ENCODE measurements around the gene TNFRSF21. TPM values are rescaled to one million over a fixed set of nuclear protein-coding genes. Genes with fewer than 3 reads are reported as not detected.
A peak's percentile ranks its signal among the peaks of the same experiment; 100 is the strongest.

The TNFRSF21 gene
- total RNA-seq, 1 experiment from 2014 or later: 47.3 TPM

GRCh38 chr6:47240277-47240890, 69.3 kb downstream of the TNFRSF21 start:
- H3K4me3 Mint-ChIP-seq: no peak overlapping the region
- TF ChIP-seq CREB1 (CRISPR knock-in tag; IDR thresholded peaks at IDR 0.05) (no peak), ERG (CRISPR knock-in tag; IDR thresholded peaks at IDR 0.05) (no peak), EMX1 (CRISPR knock-in tag; IDR thresholded peaks at IDR 0.05) (no peak), MXD4 (CRISPR knock-in tag; IDR thresholded peaks at IDR 0.05; ENCODE audit: borderline replicate concordance) (no peak), USF2 (CRISPR knock-in tag; IDR thresholded peaks at IDR 0.05) (no peak), ZBTB43 (CRISPR knock-in tag; IDR thresholded peaks at IDR 0.05) (no peak), CREM (CRISPR knock-in tag; IDR thresholded peaks at IDR 0.05) (no peak), TCF7 (CRISPR knock-in tag; IDR thresholded peaks at IDR 0.05; ENCODE audit: low read depth) (no peak), AFF4 (CRISPR knock-in tag; IDR thresholded peaks at IDR 0.05; ENCODE audit: borderline replicate concordance) (no peak), FOXP1 (CRISPR knock-in tag; IDR thresholded peaks at IDR 0.05; ENCODE audit: borderline replicate concordance) (no peak), FOXP4 (CRISPR knock-in tag; IDR thresholded peaks at IDR 0.05) (no peak), SOX15 (CRISPR knock-in tag; IDR thresholded peaks at IDR 0.05) (no peak)
- TF ChIP-seq, protein P1, sequence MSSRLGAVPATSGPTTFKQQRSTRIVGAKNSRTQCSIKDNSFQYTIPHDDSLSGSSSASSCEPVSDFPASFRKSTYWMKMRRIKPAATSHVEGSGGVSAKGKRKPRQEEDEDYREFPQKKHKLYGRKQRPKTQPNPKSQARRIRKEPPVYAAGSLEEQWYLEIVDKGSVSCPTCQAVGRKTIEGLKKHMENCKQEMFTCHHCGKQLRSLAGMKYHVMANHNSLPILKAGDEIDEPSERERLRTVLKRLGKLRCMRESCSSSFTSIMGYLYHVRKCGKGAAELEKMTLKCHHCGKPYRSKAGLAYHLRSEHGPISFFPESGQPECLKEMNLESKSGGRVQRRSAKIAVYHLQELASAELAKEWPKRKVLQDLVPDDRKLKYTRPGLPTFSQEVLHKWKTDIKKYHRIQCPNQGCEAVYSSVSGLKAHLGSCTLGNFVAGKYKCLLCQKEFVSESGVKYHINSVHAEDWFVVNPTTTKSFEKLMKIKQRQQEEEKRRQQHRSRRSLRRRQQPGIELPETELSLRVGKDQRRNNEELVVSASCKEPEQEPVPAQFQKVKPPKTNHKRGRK (CRISPR knock-in tag; IDR thresholded peaks at IDR 0.05; ENCODE audit: borderline replicate concordance): no peak
- TF ChIP-seq, protein P2, sequence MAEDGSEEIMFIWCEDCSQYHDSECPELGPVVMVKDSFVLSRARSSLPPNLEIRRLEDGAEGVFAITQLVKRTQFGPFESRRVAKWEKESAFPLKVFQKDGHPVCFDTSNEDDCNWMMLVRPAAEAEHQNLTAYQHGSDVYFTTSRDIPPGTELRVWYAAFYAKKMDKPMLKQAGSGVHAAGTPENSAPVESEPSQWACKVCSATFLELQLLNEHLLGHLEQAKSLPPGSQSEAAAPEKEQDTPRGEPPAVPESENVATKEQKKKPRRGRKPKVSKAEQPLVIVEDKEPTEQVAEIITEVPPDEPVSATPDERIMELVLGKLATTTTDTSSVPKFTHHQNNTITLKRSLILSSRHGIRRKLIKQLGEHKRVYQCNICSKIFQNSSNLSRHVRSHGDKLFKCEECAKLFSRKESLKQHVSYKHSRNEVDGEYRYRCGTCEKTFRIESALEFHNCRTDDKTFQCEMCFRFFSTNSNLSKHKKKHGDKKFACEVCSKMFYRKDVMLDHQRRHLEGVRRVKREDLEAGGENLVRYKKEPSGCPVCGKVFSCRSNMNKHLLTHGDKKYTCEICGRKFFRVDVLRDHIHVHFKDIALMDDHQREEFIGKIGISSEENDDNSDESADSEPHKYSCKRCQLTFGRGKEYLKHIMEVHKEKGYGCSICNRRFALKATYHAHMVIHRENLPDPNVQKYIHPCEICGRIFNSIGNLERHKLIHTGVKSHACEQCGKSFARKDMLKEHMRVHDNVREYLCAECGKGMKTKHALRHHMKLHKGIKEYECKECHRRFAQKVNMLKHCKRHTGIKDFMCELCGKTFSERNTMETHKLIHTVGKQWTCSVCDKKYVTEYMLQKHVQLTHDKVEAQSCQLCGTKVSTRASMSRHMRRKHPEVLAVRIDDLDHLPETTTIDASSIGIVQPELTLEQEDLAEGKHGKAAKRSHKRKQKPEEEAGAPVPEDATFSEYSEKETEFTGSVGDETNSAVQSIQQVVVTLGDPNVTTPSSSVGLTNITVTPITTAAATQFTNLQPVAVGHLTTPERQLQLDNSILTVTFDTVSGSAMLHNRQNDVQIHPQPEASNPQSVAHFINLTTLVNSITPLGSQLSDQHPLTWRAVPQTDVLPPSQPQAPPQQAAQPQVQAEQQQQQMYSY (CRISPR knock-in tag; IDR thresholded peaks at IDR 0.05): no peak
- TF ChIP-seq, protein P3, sequence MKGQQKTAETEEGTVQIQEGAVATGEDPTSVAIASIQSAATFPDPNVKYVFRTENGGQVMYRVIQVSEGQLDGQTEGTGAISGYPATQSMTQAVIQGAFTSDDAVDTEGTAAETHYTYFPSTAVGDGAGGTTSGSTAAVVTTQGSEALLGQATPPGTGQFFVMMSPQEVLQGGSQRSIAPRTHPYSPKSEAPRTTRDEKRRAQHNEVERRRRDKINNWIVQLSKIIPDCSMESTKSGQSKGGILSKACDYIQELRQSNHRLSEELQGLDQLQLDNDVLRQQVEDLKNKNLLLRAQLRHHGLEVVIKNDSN (CRISPR knock-in tag; IDR thresholded peaks at IDR 0.05): no peak
- peak overlapping the region; percentile 57; the same call in 1 of the 2 replicates for H3K27ac Mint-ChIP-seq
- peaks cover 43% of the 10 kb centered on the region for H3K4me1 Mint-ChIP-seq
- CTCF ChIA-PET: no interaction called here
- H3K9me3 Mint-ChIP-seq: peaks cover 5% of the 10 kb centered on the region
- POLR2A ChIA-PET: no interaction called here
- no peak for DNase-seq (ENCODE audit: low spot score)
- ATAC-seq: no peak
- H3K36me3 Mint-ChIP-seq: peaks cover 21% of the 10 kb centered on the region
- H3K27me3 Mint-ChIP-seq (ENCODE audit: low read depth): no peaks in the 10 kb centered on the region

All from WTC11 (cell line).